ENCODE data around the gene GABBR1.

GRCh38 chr6:29625337-29625930 is 7.5 kb downstream of the GABBR1 start:
- TF ChIP-seq CTCF (conservative IDR thresholded peaks at IDR 0.05) (no peak), EZH2 (IDR thresholded peaks at IDR 0.05; ENCODE audit: low read depth) (no peak)
